ENCODE results near the gene ZNF568.

DNA sequence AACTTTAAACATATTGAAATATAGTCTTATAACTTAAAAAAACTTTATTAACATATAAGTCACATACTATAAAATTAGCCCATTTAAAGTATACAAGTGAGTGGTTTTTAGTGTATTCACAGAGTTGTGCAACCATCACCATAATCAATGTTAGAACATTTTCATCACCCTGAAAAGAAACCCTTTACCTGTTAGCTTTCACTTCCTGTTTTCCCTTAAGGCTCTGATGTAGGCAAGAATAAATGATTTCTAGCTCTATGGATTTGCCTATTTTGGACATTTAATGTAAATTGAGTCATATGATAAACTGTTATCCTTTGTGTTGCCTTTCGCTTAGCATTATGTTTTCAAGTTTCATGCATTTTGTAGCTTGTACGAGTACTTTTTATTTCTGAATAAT is 15.6 kb downstream of the ZNF568 start:
- TF ChIP-seq, protein P1, sequence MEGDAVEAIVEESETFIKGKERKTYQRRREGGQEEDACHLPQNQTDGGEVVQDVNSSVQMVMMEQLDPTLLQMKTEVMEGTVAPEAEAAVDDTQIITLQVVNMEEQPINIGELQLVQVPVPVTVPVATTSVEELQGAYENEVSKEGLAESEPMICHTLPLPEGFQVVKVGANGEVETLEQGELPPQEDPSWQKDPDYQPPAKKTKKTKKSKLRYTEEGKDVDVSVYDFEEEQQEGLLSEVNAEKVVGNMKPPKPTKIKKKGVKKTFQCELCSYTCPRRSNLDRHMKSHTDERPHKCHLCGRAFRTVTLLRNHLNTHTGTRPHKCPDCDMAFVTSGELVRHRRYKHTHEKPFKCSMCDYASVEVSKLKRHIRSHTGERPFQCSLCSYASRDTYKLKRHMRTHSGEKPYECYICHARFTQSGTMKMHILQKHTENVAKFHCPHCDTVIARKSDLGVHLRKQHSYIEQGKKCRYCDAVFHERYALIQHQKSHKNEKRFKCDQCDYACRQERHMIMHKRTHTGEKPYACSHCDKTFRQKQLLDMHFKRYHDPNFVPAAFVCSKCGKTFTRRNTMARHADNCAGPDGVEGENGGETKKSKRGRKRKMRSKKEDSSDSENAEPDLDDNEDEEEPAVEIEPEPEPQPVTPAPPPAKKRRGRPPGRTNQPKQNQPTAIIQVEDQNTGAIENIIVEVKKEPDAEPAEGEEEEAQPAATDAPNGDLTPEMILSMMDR (IDR thresholded peaks at IDR 0.05; ENCODE audit: borderline replicate concordance, extremely low read depth, low read length, poor library complexity, severe bottlenecking) = no peak
- TF ChIP-seq EZH2 (IDR thresholded peaks at IDR 0.05; ENCODE audit: borderline replicate concordance, low read depth, low read length, severe bottlenecking) = no peak
